ENCODE measurements around the gene RIPK1.

GRCh38 chr6:3152689-3153088 is 84.4 kb downstream of the RIPK1 start:
- TF ChIP-seq, protein P1, sequence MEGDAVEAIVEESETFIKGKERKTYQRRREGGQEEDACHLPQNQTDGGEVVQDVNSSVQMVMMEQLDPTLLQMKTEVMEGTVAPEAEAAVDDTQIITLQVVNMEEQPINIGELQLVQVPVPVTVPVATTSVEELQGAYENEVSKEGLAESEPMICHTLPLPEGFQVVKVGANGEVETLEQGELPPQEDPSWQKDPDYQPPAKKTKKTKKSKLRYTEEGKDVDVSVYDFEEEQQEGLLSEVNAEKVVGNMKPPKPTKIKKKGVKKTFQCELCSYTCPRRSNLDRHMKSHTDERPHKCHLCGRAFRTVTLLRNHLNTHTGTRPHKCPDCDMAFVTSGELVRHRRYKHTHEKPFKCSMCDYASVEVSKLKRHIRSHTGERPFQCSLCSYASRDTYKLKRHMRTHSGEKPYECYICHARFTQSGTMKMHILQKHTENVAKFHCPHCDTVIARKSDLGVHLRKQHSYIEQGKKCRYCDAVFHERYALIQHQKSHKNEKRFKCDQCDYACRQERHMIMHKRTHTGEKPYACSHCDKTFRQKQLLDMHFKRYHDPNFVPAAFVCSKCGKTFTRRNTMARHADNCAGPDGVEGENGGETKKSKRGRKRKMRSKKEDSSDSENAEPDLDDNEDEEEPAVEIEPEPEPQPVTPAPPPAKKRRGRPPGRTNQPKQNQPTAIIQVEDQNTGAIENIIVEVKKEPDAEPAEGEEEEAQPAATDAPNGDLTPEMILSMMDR (IDR thresholded peaks at IDR 0.05) = no peak
- TF ChIP-seq EZH2 (IDR thresholded peaks at IDR 0.05) = no peak
